Caco-2 (cell line): ENCODE measurements around the gene BTBD7. TPM values are rescaled to one million over a fixed set of nuclear protein-coding genes. Genes with fewer than 3 reads are reported as not detected.

Source experiments
- BruUV-seq: library from RNA; stranded (reverse); fragments of 400-500 nt; replicated peaks from 2 replicates; lab custom pipeline; 2021; lab: Mats Ljungman, UMichigan
- CTCF ChIA-PET: fragments of 300-600 bp; sonication (Branson Sonifier 250); formaldehyde crosslinking; loops from one replicate; lab custom pipeline; 2022; ENCODE audit warnings: antibody characterized with exemption; lab: Charles Lee
- POLR2A ChIA-PET: fragments of 300-600 bp; sonication (Branson Sonifier 250); formaldehyde crosslinking; loops from one replicate; lab custom pipeline; 2022; ENCODE audit warnings: antibody characterized with exemption; lab: Charles Lee
- DNase-seq, 2 experiments: peaks; one replicate each; pipeline versions ENCODE4 v3.0.0 to v3.0.0-alpha.2; 2020 to 2022
- H3K27me3 ChIP-seq: replicated peaks from 2 replicates; pipeline ENCODE4 v1.6.0; 2011; ENCODE audit warnings: low read length; ENCODE audit not compliant: control insufficient read depth, insufficient read depth
- H3K36me3 ChIP-seq: 2 replicates; pipeline ENCODE4 v1.5.1; 2011; ENCODE audit warnings: low read length; ENCODE audit not compliant: control insufficient read depth, insufficient read depth
- H3K4me1 ChIP-seq: fragments of 250-450 bp; sonication (Bioruptor Pico); 2 replicates; pipeline ENCODE4 v1.5.1; 2020; ENCODE audit warnings: mild to moderate bottlenecking
- H3K4me3 ChIP-seq: 2 replicates; pipeline ENCODE4 v1.5.1; 2011; ENCODE audit warnings: low read depth, mild to moderate bottlenecking, control low read depth, low read length
- H3K9me3 ChIP-seq: fragments of 250-450 bp; sonication (Bioruptor Pico); 2 replicates; pipeline ENCODE4 v1.5.1; 2020; ENCODE audit warnings: mild to moderate bottlenecking, moderate library complexity
- H3K27ac Mint-ChIP-seq: one replicate; pipeline ENCODE4 v1.8.0; 2022; ENCODE audit warnings: mixed read lengths; ENCODE audit not compliant: unreplicated experiment
- H3K27me3 Mint-ChIP-seq: one replicate; pipeline ENCODE4 v1.8.0; 2022; ENCODE audit warnings: mixed read lengths; ENCODE audit not compliant: insufficient read depth, unreplicated experiment
- H3K36me3 Mint-ChIP-seq: one replicate; pipeline ENCODE4 v1.8.0; 2022; ENCODE audit warnings: mild to moderate bottlenecking, mixed read lengths; ENCODE audit not compliant: insufficient read depth, unreplicated experiment
- H3K4me1 Mint-ChIP-seq: one replicate; pipeline ENCODE4 v1.8.0; 2022; ENCODE audit warnings: low read depth, mixed read lengths; ENCODE audit not compliant: unreplicated experiment
- H3K4me3 Mint-ChIP-seq: one replicate; pipeline ENCODE4 v1.8.0; 2022; ENCODE audit warnings: mild to moderate bottlenecking, moderate library complexity, mixed read lengths; ENCODE audit not compliant: unreplicated experiment
- H3K9me3 Mint-ChIP-seq: one replicate; pipeline ENCODE4 v1.8.0; 2022; ENCODE audit warnings: mixed read lengths; ENCODE audit not compliant: unreplicated experiment
- CTCF ChIP-seq, 2 experiments: fragments of 200-600 bp in 1 of 2; IDR thresholded peaks; 1 replicate in 1 of 2; 2 replicates in 1 of 2; pipeline versions ENCODE4 v1.5.1 to v1.8.0; 2011 to 2022; ENCODE audit warnings: antibody characterized with exemption in 1 of 2, control low read depth in 1 of 2, inconsistent platforms in 1 of 2, low read depth in 1 of 2, low read length in 1 of 2, mild to moderate bottlenecking in 1 of 2, moderate library complexity in 1 of 2; ENCODE audit not compliant: insufficient read depth in 1 of 2, severe bottlenecking in 1 of 2, unreplicated experiment in 1 of 2
- intact Hi-C: fragments of 100-400 bp; cut with micrococcal nuclease; formaldehyde crosslinking; loops from one replicate; pipeline ENCODE4 v1.10.0; 2022; ENCODE audit not compliant: unreplicated experiment
- total RNA-seq: library from RNA; stranded (reverse); gene quantifications from 2 replicates; pipeline ENCODE4 v1.2.3, GENCODE V29; 2022

The BTBD7 gene
- total RNA-seq, 1 experiment from 2014 or later: 32.2 TPM

- Mint-ChIP-seq H3K27me3 (no peaks in the 10 kb centered on the region), H3K4me3 (no peak overlapping the region), H3K9me3 (no peaks in the 10 kb centered on the region), H3K4me1 (peaks cover 8% of the 10 kb centered on the region), H3K27ac (no peak overlapping the region), H3K36me3 (no peaks in the 10 kb centered on the region)
- CTCF ChIA-PET: no interaction called here
- Histone ChIP-seq H3K9me3 (no peaks in the 10 kb centered on the region), H3K4me3 (no peak overlapping the region), H3K27me3 (no peaks in the 10 kb centered on the region), H3K36me3 (no peaks in the 10 kb centered on the region), H3K4me1 (peaks cover 4% of the 10 kb centered on the region; the same call in 1 of the 2 replicates)
- no peak for DNase-seq
- TF ChIP-seq CTCF (IDR thresholded peaks at IDR 0.05; ENCODE audit: insufficient read depth in 1 of 2, low read depth in 1 of 2, low read length in 1 of 2, severe bottlenecking in 1 of 2, unreplicated experiment in 1 of 2): no peak
- intact Hi-C loops: no loop called here
- POLR2A ChIA-PET: no interaction called here
- no TSS peak for BruUV-seq
Observed at GRCh38 chr14:93311082-93311481, 21.8 kb downstream of the BTBD7 start.

- ChIA-PET POLR2A (no interaction called here), CTCF (no interaction called here)
- intact Hi-C loops: no loop called here
- H3K36me3 ChIP-seq: no peaks in the 10 kb centered on the region
- H3K4me3 Mint-ChIP-seq: no peak overlapping the region
- TF ChIP-seq CTCF (IDR thresholded peaks at IDR 0.05; ENCODE audit: insufficient read depth in 1 of 2, low read depth in 1 of 2, low read length in 1 of 2, severe bottlenecking in 1 of 2, unreplicated experiment in 1 of 2): no peak
- BruUV-seq: no TSS peak
- H3K9me3 ChIP-seq: no peaks in the 10 kb centered on the region
- no peaks in the 10 kb centered on the region for H3K27me3 Mint-ChIP-seq
- H3K4me3 ChIP-seq: no peak overlapping the region
- H3K9me3 Mint-ChIP-seq: no peaks in the 10 kb centered on the region
- no peaks in the 10 kb centered on the region for H3K36me3 Mint-ChIP-seq
- H3K4me1 ChIP-seq: peaks cover 4% of the 10 kb centered on the region; the same call in 1 of the 2 replicates
- no peak for DNase-seq
- H3K27ac Mint-ChIP-seq: no peak overlapping the region
- peaks cover 8% of the 10 kb centered on the region for H3K4me1 Mint-ChIP-seq
- H3K27me3 ChIP-seq: no peaks in the 10 kb centered on the region
Observed at GRCh38 chr14:93309427-93309966, 23.3 kb downstream of the BTBD7 start.

- H3K36me3 ChIP-seq: no peaks in the 10 kb centered on the region
- TF ChIP-seq CTCF (IDR thresholded peaks at IDR 0.05; ENCODE audit: insufficient read depth in 1 of 2, low read depth in 1 of 2, low read length in 1 of 2, severe bottlenecking in 1 of 2, unreplicated experiment in 1 of 2): no peak
- H3K4me3 ChIP-seq: no peak overlapping the region
- CTCF ChIA-PET: no interaction called here
- DNase-seq: no peak
- H3K4me1 ChIP-seq: peaks cover 4% of the 10 kb centered on the region; the same call in 1 of the 2 replicates
- Mint-ChIP-seq H3K36me3 (no peaks in the 10 kb centered on the region), H3K9me3 (no peaks in the 10 kb centered on the region), H3K4me3 (no peak overlapping the region), H3K4me1 (peaks cover 8% of the 10 kb centered on the region), H3K27me3 (no peaks in the 10 kb centered on the region), H3K27ac (no peak overlapping the region)
- intact Hi-C loops: no loop called here
- BruUV-seq: no TSS peak
- no peaks in the 10 kb centered on the region for H3K27me3 ChIP-seq
- no peaks in the 10 kb centered on the region for H3K9me3 ChIP-seq
- POLR2A ChIA-PET: no interaction called here
Observed at GRCh38 chr14:93308686-93309345, 24.0 kb downstream of the BTBD7 start.
